ENCODE data around the gene ZNF442.
"Not testable (repeated sequence)": the region's sequence is repeated elsewhere in the genome, so short reads cannot be mapped to it uniquely, and the experiment has no call there.

The ZNF442 gene

DNA sequence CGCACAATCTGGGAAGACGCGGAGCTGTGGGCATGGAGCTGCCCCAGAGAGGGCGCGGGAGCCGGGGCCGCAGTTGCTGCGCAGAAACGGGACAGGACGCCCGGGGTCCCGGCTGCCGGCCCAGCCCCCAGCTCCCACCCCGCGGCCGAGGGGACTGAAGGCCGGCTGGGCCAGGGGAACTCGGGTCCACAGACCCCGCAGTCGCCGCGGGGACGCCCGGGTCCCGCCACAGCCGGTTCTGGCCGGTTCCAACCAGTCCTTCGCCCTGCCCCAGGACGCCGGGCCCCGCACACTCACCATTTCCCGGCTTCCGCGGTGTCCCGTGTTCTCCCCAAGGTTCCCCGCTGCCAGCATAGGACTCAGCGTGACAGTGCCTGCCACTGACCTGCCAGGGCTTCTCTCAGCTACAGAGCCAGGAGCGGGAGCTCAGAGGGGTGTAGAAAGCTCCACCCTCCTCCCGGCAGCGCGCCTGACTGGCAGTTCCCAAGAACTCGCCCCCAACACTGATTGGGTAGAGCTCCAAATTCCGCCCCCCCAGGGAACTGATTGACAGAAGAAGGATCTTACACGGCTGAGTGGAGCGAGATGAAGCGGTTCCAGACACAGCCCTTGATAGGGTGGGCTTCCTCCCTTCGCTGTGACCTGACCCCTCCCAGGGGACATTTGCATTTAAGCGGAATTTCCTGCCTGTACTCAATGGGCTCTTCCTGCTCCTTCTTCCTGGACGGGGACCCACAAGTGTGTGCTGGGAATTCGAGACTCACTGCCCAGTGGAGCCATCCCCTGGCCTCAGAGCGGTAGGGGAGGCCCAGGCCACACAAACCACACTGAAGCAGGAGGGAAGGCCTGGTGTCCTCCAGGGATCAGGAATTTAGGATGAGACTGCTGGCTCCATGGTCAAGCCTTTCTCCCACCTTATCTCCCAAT lies at the start of gene ZNF442:
Gene ZNF442 (minus strand): TSS at position 448 of the 927 bp plus-strand sequence. CDS start 2,052 bp downstream, outside the sequence.
- peak; percentile 77 for DNase-seq

- no peak for DNase-seq
Measured at GRCh38 chr19:12411893-12412292, 46.4 kb upstream of the ZNF442 start.

DNA sequence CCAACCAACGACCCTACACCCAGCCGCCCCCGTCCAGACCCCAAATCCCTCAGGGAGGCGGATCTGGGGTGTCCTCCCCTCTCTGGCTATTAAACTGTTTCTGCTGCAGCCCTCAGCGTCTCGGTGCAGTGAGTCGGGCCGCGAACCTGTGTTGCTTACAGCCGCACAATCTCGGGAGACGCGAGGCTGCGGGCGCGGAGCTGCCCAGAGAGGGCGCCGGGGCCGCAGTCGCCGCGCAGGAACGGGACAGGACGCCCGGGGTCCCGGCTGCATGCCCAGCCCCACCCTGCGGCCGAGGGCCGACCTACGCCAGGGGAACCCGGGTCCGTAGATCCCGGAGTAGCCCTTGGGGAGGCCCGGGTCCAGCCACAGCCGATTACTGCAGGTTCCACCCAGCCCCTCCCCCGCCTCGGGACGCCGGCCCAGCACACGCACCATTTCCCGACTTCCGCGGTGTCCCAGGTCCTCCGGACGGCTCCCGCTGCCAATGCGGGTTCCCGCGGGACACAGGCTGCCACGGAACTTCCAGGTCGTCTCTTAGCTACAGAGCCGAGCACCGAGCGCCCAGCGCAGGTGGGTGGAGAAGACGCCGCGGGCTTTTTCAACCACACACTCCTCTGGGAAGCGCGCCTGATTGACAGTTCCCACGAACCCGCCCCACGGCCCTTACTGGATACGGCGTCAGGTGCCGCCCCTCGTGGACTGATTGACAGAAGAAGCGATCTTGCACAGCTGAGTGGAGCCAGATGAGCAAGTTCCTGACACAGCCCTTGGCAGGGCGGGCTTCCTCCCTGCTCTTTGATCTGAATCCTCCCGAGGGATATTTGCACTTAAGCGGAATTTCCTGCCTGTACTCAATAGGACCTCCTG lies 35.4 kb upstream of the ZNF442 start, which contains the start of gene ZNF799:
Gene ZNF799 (minus strand): TSS at position 639 of the 870 bp plus-strand sequence. CDS start 201 bp downstream, at position 438.
- DNase-seq = peak; percentile 96

DNA sequence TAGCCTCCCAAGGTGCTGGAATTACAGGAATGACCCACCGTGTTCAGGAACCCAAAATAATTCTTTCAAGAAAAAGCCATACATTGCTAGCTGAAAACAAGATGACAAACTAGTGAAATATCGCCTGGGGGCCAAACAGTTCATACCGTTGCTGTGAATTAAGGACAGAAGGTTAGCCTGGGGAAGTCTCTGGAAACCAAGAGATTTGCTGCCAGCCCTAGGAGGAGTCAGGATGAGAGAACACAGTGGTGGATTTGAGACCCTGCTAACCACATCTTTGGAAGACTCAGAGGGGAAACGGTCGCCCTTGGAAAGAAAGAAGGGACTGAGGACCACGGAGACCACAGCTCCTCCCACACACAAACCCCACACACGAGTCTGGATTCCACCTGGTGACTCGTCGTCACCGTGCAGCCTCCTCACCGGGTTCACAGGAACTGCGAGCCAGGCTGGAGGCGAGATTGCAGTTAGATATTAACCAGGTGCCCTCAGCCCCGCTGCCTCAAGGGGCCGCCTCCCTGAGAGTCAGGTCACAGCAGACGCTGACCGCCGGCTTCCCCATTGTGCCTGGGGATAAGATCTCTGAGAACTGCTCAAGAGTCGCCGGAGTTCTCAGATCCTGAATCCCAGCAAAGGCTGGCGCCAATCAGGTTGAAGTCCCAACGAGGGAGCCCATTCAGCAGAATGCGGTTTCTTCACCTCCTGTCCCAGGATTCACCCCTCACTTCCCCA lies 34.6 kb upstream of the ZNF442 start:
- DNase-seq = not testable (repeated sequence)

DNA sequence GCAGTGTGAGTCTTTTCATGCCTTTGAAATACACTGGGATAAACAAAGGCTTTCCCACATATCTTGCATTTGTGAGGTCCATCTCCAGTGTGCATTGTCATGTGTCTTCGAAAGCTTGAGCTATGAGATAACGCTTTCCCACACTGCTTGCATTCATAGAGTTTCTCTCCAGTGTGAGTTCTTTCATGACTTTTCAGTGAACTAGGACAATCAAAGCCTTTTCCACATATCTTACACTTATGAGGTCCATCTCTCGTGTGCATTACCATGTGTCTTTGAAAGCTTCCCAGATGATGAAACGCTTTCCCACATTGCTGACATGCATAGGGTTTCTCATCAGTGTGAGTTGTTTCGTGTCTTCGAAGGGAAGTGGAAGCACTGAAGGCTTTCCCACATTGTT lies 25.7 kb upstream of the ZNF442 start:
- not testable (repeated sequence) for DNase-seq

DNA sequence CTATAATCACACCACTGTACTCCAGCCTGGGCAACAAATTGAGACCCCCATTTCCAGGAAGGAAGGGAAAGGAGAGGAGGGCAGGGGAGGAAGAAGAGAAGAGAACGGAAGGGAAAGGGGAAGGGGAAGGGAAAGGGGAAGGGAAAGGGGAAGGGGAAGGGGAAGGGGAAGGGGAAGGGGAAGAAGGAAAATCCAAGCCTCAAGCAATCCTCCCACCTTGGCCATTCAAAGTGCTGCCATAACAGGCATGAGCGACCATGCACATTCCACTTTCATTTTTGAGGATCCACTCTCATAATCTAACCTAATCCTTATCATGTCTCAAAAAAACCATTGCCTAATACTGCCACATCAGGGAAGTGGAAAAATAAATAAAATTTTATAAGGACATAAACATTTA lies 20.9 kb upstream of the ZNF442 start:
- DNase-seq = not testable (repeated sequence)

GRCh38 chr19:12380444-12380737 lies 14.9 kb upstream of the ZNF442 start:
- no peak for DNase-seq

GRCh38 chr19:12379732-12380443 lies 14.4 kb upstream of the ZNF442 start:
- no peak for DNase-seq

DNA sequence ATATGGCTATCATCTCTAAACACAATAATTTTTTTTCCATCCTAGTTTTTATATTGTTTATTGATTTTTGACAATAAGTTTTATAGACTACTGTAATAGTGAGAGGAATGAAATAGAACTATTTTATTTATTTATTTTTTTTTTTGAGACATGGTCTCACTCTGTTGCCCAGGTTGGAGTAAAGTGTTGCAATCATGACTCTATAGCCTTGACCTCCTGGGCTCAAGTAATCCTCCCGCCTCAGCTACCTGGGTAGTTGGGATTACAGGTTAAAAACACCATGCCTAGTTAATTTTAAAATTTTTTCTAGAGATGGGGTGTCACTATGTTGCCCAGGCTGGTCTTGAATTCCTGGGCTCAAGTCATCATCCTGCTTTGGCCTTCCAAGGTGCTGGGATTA lies 8.5 kb upstream of the ZNF442 start:
- DNase-seq = no peak

DNA sequence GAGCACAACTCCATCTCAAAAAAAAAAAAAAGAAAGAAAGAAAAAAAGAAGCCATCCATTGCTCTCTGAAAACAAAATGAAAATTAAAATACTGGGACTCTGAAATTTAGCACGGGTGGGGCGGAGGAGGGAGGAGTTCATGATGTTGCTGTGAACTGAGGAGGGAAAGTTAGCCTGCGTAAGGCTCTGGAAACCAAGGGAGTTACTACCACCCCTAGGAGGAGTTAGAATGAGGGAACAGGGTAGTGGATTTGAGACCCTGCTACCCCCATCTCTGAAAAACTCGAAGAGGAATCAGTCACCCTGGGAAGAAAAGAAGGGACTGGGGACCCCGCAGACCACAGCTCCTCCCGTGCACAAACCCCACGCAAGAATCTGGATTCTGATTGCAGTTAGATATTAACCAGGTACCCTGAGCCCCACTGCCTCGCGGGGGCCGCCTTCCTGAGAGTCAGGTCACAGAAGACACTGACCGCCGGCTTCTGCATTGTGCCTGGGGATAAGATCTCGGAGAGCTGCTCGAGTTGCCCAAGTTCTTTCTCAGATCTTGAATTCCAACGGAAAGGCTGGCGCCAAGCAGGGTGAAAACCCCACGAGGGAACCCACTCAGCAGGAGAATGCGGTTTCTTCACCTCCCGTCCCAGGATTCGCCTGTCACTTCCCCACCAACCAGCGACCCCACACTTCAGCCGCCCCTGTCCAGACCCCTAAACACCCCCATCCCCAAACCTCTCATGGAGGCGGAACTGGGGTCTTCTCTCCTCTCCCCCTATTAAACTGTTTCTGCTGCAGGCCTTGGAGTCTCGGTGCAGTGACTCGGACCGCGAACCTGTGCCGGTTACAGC lies 870 bp downstream of the ZNF442 start:
- no peak for DNase-seq

DNA sequence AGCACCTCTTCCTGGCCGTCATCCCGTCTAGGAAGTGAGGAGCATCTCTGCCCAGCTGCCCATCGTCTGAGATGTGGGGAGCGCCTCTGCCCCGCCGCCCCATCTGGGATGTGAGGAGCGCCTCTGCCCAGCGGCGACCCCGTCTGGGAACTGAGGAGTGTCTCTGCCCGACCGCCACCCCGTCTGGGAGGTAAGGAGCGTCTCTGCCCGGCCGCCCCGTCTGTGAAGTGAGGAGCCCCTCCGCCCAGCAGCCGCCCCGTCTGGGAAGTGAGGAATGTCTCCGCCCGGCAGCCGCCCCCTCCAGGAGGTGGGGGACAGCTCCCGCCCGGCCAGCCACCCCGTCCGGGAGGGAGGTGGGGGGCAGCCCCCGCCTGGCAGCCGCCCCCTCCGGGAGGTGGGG lies 3.2 kb downstream of the ZNF442 start:
- not testable (repeated sequence) for DNase-seq

DNA sequence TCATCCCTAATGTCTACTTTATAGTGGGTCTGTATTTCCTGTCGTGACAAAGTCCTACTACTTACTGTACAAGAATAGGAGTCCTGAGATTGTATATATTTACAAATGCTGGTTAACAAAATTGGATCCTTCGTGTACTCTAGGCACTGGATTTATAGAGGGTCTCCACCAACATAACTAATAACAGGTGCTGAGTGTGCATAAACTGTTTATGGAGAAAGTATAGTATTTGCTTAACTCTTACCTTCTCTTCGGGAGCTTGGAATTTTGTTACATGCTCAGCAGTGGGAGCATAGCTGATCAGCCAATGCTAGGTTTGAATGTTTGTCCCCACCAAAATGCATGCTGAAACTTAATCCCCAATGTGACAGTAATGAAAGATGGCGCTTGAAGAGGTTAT lies 12.1 kb downstream of the ZNF442 start:
- DNase-seq = no peak

GRCh38 chr19:12350890-12351197 lies 14.6 kb downstream of the ZNF442 start:
- DNase-seq = no peak

GRCh38 chr19:12350185-12350889 lies 15.1 kb downstream of the ZNF442 start:
- DNase-seq = no peak

- no peak for DNase-seq
Measured at GRCh38 chr19:12346896-12347295, 18.6 kb downstream of the ZNF442 start.

GRCh38 chr19:12345197-12345596 lies 20.3 kb downstream of the ZNF442 start:
- no peak for DNase-seq

DNA sequence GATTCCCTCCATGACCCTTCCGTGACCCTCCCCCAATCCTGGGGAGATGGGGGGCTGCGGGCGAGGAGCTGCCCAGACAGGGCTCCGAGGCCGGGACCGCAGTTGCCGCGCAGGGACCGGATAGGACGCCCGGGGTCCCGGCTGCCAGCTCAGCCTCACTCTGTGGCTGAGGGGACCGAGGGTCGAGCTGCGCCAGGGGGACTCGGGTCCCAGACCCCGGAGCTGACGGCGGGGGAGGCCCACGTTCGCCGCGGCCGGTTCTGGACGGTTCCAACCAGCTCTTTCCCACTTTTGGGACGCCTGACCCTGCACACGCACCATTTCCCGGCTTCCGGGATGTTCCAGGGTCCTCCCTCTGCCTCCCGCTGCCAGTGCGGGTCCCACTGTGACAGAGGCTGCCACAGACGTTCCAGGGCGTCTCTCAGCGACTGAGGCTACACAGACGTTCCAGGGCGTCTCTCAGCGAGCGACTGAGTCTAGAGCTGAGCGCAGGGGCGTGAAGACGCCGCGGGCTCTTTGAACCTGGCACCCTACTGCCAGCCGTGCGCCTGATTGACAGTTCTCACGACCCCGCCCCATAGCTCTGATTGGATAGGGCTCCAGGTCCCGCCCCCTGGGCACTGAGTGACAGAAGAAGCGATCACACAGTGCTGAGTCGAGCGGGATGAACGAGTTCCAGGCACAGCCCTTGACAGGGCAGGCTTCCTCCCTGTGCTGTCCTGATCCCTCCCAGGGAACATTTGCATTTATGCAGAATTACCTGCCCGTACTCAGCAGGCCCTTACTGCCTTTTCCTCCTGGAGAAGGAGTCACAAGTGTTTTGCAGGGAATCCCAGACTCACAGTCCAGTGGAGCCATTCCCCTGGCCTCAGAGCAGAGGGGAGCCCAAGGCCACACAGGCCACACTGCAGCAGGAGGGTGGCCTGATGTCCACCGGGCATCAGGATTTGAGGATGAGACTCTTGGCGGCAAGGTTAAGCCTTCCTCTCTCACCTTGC lies 32.0 kb downstream of the ZNF442 start, which contains the start of gene ZNF563:
Gene ZNF563 (minus strand): TSS at position 472 of the 998 bp plus-strand sequence. CDS start 151 bp downstream, at position 321.
- peak; percentile 77 for DNase-seq

DNA sequence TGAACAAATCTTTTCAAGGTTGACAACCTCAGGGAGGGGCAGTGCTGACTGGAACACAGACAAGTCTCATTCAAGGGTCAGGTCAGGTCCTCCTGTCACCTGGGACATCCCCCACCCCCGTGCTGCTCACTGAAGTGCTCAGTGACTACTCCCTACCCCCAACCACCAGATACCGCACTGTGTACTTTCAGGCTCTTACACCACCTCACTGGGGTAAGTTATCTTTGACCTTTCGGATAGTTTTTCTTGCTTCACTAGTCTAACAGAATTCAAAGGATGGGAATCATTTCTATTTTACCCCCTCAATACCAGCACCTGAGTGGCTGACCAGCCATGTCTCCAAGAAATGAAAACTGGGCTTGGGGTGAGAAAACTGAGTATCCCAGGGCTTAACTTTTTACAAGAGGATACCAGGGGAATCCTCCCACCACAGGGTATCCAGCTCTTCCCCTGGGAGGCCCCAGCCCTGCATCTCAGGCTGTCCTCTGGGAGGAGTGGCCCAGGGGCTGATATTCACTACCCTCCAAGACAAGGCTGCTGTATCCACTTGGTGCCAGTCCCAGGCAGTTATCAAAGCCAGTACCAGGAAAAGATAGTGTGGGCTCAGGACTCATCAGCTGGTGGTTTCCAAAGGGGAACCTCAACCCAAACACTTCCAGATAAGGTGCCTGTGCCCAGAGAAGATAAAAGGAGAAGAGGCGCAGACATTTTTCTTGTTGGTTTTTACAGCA lies 34.1 kb downstream of the ZNF442 start:
- no peak for DNase-seq

DNA sequence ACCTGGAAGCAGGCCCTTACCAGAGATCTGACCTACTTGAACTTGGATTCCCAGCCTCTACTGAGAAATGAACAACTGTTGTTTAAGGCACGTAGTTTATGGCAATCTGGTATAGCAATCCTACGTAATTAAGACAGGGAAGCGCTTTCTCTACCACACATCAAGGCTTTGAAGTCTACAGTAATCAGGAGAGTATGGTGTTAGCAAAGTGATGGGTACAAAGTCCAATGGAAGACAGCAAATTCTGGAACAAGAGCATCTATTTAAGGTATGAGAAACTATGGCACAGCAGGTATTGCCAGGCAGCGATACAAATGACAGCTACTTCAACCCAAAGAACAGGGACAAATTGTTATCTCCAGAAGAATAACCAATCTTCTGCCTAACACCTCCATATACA lies 35.1 kb downstream of the ZNF442 start:
- no peak for DNase-seq

Measured in NCI-H2171 treated with DMSO at 0.1 percent for 48 hours (cell line).